SJSA1 (cell line): Measurements from ENCODE around the gene PTPN22. TPM values are rescaled to one million over a fixed set of nuclear protein-coding genes. Genes with fewer than 3 reads are reported as not detected.

ENCODE experiments used
- DNase-seq, 2 experiments: peaks; one replicate each; pipeline ENCODE4 v3.0.0-alpha.2; 2015 to 2020; ENCODE audit warnings: low spot score in 2 of 2, low read depth in 1 of 2
- H3K27ac ChIP-seq: fragments of 250-450 bp; sonication (Bioruptor Pico); 2 replicates; pipeline ENCODE4 v1.5.1; 2020; ENCODE audit warnings: mild to moderate bottlenecking, moderate library complexity
- H3K27me3 ChIP-seq: fragments of 250-450 bp; sonication (Bioruptor Pico); replicated peaks from 2 replicates; pipeline ENCODE4 v1.5.1; 2020; ENCODE audit warnings: mild to moderate bottlenecking, moderate library complexity
- H3K36me3 ChIP-seq: fragments of 250-450 bp; sonication (Bioruptor Pico); 2 replicates; pipeline ENCODE4 v1.5.1; 2020; ENCODE audit warnings: mild to moderate bottlenecking
- H3K4me1 ChIP-seq: fragments of 250-450 bp; sonication (Bioruptor Pico); replicated peaks from 2 replicates; pipeline ENCODE4 v1.6.1; 2021; ENCODE audit warnings: mild to moderate bottlenecking
- H3K4me3 ChIP-seq: fragments of 250-450 bp; sonication (Bioruptor Pico); 2 replicates; pipeline ENCODE4 v1.5.1; 2020; ENCODE audit warnings: mild to moderate bottlenecking
- H3K9me3 ChIP-seq: fragments of 250-450 bp; sonication (Bioruptor Pico); replicated peaks from 2 replicates; pipeline ENCODE4 v1.5.1; 2020; ENCODE audit warnings: mild to moderate bottlenecking
- total RNA-seq: library from RNA; depleted of rRNA; stranded (reverse); fragments of >200 nt; shearing (Covaris generic); gene quantifications from 2 replicates; pipeline ENCODE4 v1.2.3, GENCODE V29; 2014

Gene PTPN22
- total RNA-seq, 1 experiment from 2014 or later, result 1.5 TPM

DNA sequence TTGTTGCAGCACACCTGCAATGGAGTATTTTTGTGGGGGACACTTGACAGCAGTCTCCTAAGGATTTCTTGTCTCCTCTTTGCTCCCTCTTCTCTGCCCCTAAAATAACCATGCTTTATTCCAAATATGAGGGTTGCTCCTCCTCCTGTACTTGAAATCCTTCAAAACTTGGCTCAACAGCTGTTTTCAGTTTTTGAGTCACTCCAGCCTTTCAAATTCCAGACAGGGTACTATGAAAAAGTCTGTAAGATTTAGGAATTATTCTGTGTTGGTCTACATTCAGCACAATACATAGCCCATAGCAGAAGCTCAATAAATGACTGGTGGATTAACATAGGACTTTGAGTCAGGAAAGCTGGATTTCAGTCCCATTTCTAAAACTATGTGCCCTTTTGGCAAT is 27.6 kb upstream of the PTPN22 start:
- no peak for DNase-seq
- Histone ChIP-seq H3K9me3 (no peaks in the 10 kb centered on the region), H3K27ac (no peak overlapping the region), H3K4me3 (no peak overlapping the region), H3K36me3 (peaks cover 80% of the 10 kb centered on the region), H3K4me1 (peaks cover 9% of the 10 kb centered on the region), H3K27me3 (no peaks in the 10 kb centered on the region)

GRCh38 chr1:113898241-113898814 is 26.8 kb upstream of the PTPN22 start:
- Histone ChIP-seq H3K27me3 (no peaks in the 10 kb centered on the region), H3K4me3 (no peak overlapping the region), H3K4me1 (peaks cover 3% of the 10 kb centered on the region), H3K27ac (no peak overlapping the region), H3K36me3 (peaks cover 79% of the 10 kb centered on the region), H3K9me3 (no peaks in the 10 kb centered on the region)
- no peak for DNase-seq

DNA sequence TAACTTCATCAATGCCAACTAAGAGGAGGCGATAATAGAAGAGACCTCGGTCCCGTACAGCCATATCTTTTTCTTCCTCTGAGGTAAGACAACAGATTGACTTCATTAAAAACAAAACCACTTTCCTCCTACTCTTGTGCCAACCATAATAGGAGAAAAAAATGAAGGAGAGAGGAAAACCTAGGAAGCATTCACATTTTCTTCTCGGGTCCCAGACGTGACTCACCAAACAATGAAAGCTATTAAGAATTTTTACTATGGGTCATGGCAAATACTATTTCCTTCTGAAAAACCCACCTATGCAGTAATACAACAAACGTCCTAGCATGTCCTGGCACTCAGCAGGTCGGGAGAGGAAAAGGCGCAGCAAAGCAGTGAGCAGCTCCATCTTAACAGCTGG is 24.4 kb upstream of the PTPN22 start:
- Histone ChIP-seq H3K4me3 (no peak overlapping the region), H3K9me3 (no peaks in the 10 kb centered on the region), H3K36me3 (peaks cover 63% of the 10 kb centered on the region), H3K27me3 (no peaks in the 10 kb centered on the region), H3K4me1 (no peaks in the 10 kb centered on the region), H3K27ac (no peak overlapping the region)
- DNase-seq, result no peak

GRCh38 chr1:113895098-113895497 is 23.6 kb upstream of the PTPN22 start:
- DNase-seq, result no peak
- Histone ChIP-seq H3K27me3 (no peaks in the 10 kb centered on the region), H3K36me3 (peaks cover 56% of the 10 kb centered on the region), H3K4me3 (no peak overlapping the region), H3K27ac (no peak overlapping the region), H3K9me3 (no peaks in the 10 kb centered on the region), H3K4me1 (no peaks in the 10 kb centered on the region)

GRCh38 chr1:113893267-113893666 is 21.8 kb upstream of the PTPN22 start:
- Histone ChIP-seq H3K27me3 (no peaks in the 10 kb centered on the region), H3K36me3 (peaks cover 39% of the 10 kb centered on the region), H3K27ac (no peak overlapping the region), H3K9me3 (no peaks in the 10 kb centered on the region), H3K4me3 (no peak overlapping the region), H3K4me1 (no peaks in the 10 kb centered on the region)
- no peak for DNase-seq

DNA sequence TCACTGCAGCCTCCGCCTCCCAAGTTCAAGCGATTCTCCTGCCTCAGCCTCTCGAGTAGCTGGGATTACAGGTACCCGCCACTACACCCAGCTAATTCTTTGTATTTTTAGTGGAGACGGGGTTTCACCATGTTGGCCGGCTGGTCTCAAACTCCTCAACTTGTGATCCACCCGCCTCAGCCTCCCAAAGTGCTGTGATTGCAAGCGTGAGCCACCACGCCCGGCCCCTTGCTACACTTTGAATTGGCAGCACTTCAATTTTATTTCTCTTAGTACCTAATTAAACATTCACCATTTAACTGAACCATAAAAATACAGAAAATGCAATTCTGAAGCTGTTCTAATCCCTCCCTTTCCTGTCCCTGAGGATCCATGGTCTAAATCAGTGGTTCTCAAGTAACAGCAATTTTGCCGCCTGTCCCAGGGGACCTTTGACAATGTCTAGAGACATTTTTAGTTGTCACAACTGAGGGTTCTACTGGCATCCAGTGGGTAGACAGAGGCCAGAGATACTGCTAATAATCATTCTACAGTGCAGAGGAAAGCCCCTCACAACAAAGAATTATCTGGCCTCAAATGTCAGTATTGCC is 20.2 kb upstream of the PTPN22 start:
- H3K4me1 ChIP-seq, result no peaks in the 10 kb centered on the region
- H3K27ac ChIP-seq, result no peak overlapping the region
- no peak overlapping the region for H3K4me3 ChIP-seq
- H3K36me3 ChIP-seq, result peaks cover 27% of the 10 kb centered on the region
- H3K9me3 ChIP-seq, result no peaks in the 10 kb centered on the region
- no peak for DNase-seq
- no peaks in the 10 kb centered on the region for H3K27me3 ChIP-seq

GRCh38 chr1:113890816-113891215 is 19.3 kb upstream of the PTPN22 start:
- peaks cover 18% of the 10 kb centered on the region for H3K36me3 ChIP-seq
- no peak overlapping the region for H3K4me3 ChIP-seq
- no peak for DNase-seq
- no peaks in the 10 kb centered on the region for H3K9me3 ChIP-seq
- H3K4me1 ChIP-seq, result no peaks in the 10 kb centered on the region
- H3K27ac ChIP-seq, result no peak overlapping the region
- H3K27me3 ChIP-seq, result no peaks in the 10 kb centered on the region

DNA sequence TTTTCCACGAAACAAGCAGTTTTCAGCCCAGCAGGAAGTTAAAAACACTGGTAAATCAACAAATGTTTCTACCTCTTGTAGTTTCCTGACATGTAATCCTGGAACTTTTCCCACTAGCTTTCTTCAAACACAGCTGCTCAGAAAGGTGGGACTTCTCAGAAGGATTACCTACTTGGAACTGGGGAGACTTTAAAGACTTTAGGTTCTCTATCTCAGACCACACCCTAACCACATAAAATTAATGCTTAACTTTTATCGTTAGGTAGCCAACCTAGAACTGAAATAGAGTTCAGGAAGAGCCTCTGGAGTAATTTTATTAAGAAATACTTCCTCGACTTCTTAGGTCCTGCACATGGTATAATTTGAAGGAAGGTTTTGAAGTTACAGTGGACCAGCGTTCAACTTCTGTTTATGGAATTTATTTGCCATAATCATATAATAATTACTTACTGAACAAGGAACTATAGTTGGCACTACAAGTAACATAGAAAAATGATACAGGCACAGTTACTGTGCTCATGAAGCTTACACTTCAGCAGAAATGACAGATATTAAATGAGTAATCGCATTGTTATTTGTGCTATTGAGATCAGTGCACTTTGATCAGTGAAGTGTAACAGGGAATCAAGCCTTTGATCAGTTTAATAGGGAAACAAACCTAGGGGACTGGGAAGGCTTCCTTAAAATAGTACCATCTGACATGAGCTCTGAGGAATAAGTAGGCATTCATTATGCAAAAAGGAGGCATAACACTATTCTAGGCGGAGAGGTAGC is 16.1 kb upstream of the PTPN22 start, which contains the start of gene BCL2L15:
BCL2L15 (minus strand) TSS at position 180 of the 774 bp plus-strand sequence. CDS start 206 bp downstream, outside the sequence.
- Histone ChIP-seq H3K27ac (no peak within 1 kb of the TSS), H3K27me3 (no peaks in the 10 kb centered on the region), H3K4me1 (no peaks in the 10 kb centered on the region), H3K4me3 (no peak within 1 kb of the TSS), H3K36me3 (no peaks in the 10 kb centered on the region), H3K9me3 (no peaks in the 10 kb centered on the region)
- no peak for DNase-seq

DNA sequence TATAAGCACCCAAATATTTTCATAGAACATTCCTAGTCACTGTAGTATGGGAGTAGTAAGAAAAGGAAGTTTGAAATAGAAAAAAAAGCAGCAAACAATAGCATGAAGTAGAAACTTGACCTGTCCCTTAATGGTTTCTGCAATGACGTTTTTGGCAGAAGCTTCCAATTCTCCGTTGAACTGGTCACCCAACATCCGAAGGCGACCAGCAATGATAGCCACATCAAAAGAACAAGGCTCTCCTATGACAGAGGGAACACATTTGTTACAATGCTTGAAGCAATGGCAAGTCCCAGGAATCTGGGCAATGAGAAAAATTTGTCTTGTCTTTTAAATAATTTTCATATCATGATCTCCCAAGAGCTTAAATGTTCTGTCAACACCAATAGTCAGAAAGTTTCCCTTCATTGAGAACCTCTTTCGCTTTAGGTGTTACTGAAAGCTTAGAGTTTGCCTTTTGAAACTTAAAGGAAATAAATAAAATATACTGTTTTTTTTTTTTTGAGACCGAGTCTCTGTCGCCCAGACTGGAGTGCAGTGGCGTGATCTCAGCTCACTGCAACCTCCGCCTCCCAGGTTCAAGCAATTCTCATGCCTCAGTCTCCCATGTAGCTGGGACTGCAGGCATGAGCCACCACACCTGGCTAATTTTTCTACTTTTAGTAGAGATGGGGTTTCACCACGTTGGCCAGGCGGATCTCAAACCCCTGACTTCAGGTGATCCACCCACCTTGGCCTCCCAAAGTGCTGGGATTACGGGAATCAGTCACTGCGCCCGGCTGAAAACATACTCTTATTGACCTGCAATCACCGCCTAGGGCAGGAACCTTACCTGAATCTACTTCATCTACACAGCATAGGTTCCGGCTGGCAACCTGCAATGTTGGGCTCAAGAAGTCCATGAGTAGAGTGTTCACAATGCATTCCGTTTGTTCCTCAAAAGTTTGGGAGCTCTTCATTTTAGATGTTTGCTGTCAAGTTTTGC is 15.2 kb upstream of the PTPN22 start:
- H3K4me1 ChIP-seq, result no peaks in the 10 kb centered on the region
- DNase-seq, result no peak
- H3K27ac ChIP-seq, result no peak overlapping the region
- no peaks in the 10 kb centered on the region for H3K36me3 ChIP-seq
- no peak overlapping the region for H3K4me3 ChIP-seq
- no peaks in the 10 kb centered on the region for H3K9me3 ChIP-seq
- H3K27me3 ChIP-seq, result no peaks in the 10 kb centered on the region

DNA sequence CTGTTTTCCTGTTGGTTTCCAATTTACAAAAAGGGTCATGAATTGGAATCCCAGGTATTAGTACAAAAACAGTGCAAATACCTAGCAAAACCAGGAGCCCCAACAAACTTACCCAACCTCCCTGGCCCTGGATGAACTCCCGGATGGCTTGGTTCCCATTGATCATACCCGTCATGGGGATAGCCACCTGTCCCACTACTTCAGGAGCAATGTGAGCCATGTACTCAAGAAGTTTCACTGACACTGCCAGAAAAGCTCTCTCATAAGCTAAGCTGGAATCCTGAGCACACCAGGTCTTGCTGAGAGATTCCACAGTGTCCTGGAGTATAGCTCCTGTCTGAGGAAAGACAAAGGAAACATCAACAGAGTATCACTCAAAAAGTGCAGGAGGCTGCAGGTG is 10.1 kb upstream of the PTPN22 start:
- Histone ChIP-seq H3K27me3 (no peaks in the 10 kb centered on the region), H3K27ac (no peak overlapping the region), H3K4me1 (peaks cover 11% of the 10 kb centered on the region), H3K9me3 (no peaks in the 10 kb centered on the region), H3K4me3 (no peak overlapping the region), H3K36me3 (no peaks in the 10 kb centered on the region)
- no peak for DNase-seq

GRCh38 chr1:113879739-113880038 is 8.2 kb upstream of the PTPN22 start:
- H3K4me3 ChIP-seq, result no peak overlapping the region
- H3K4me1 ChIP-seq, result peaks cover 11% of the 10 kb centered on the region
- no peaks in the 10 kb centered on the region for H3K36me3 ChIP-seq
- no peaks in the 10 kb centered on the region for H3K27me3 ChIP-seq
- DNase-seq, result no peak
- H3K27ac ChIP-seq, result no peak overlapping the region
- H3K9me3 ChIP-seq, result no peaks in the 10 kb centered on the region

DNA sequence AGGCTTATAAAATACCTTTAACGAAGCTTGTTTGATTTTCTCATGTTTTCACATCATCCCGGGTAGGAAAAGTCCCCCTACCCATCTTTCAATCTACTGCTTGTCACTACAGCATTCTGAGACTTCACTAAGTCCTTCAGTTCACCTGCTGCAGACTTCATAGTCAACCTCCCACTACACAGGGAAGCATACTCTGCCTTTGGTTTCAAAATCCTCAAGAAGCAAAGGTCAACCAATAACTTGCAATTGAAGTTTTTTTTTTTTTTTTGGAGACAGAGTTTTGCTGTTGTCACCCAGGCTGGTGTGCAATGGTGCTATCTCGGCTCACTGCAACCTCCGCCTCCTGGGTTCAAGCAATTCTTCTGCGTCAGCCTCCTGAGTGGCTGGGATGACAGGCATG is 4.7 kb upstream of the PTPN22 start:
- H3K4me1 ChIP-seq, result peaks cover 20% of the 10 kb centered on the region
- H3K27ac ChIP-seq, result no peak overlapping the region
- no peak overlapping the region for H3K4me3 ChIP-seq
- no peaks in the 10 kb centered on the region for H3K36me3 ChIP-seq
- no peak for DNase-seq
- H3K27me3 ChIP-seq, result no peaks in the 10 kb centered on the region
- H3K9me3 ChIP-seq, result no peaks in the 10 kb centered on the region

DNA sequence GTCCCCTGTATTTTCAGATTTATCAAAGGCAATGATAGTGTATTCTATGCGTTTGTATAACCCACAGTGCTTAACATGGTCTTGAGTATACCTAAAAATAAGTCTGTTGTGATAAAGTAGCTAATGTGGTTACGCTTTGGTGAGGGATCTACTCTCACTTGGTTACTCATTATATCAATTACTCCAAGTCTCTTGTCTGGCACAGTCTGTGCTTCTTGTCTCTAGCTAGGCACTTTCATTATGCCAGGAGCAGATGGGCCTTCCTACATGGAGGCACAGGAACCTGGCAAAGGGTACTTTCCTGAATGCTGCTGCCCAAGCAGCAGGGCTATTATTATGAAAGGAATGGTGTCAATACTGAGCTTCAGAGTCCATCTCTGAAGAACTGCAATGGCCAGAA is 4.2 kb upstream of the PTPN22 start:
- H3K27ac ChIP-seq, result no peak overlapping the region
- H3K9me3 ChIP-seq, result no peaks in the 10 kb centered on the region
- no peak overlapping the region for H3K4me3 ChIP-seq
- H3K4me1 ChIP-seq, result peaks cover 18% of the 10 kb centered on the region
- DNase-seq, result no peak
- no peaks in the 10 kb centered on the region for H3K27me3 ChIP-seq
- H3K36me3 ChIP-seq, result no peaks in the 10 kb centered on the region
